Right cardiac atrium (tissue), 5 donors: ENCODE measurements around the gene JMJD1C. TPM values are rescaled to one million over a fixed set of nuclear protein-coding genes. Genes with fewer than 3 reads are reported as not detected.
"Not testable (repeated sequence)": the region's sequence is repeated elsewhere in the genome, so short reads cannot be mapped to it uniquely, and the experiment has no call there.

Experiments used
- ATAC-seq, 2 donors: fragments of 200-7000 bp; cut with Tn5 transposase; one replicate each; pipeline versions ENCODE4 v1.8.0 to v1.9.1; 2020; ENCODE audit warnings: moderate library complexity in 2 of 2, mild to moderate bottlenecking in 1 of 2
- DNase-seq, 3 donors: peaks; one replicate each; pipeline ENCODE4 v3.0.0-alpha.2; 2020
- H3K27ac ChIP-seq: one replicate; pipeline ENCODE4 v1.5.1; 2013; ENCODE audit warnings: mild to moderate bottlenecking, low read length, control low read depth, moderate library complexity
- H3K27me3 ChIP-seq: one replicate; pipeline ENCODE4 v1.6.1; 2013; ENCODE audit not compliant: control insufficient read depth, insufficient read depth
- H3K4me1 ChIP-seq: one replicate; pipeline ENCODE4 v1.6.1; 2013; ENCODE audit warnings: low read length; ENCODE audit not compliant: control insufficient read depth, insufficient read depth
- H3K4me3 ChIP-seq: one replicate; pipeline ENCODE4 v1.5.1; 2013; ENCODE audit warnings: low read length, control low read depth
- H3K9me3 ChIP-seq: one replicate; pipeline ENCODE4 v1.6.1; 2013; ENCODE audit warnings: low read length; ENCODE audit not compliant: control insufficient read depth
- WGBS: extraction: QIAGEN DNeasy Blood & Tissue Kit; methylation state at CpG from one replicate; pipeline ENCODE4 v1.1.7; 2013; 5-methylcytosine and 5-hydroxymethylcytosine counted together
- intact Hi-C, 4 donors: fragments of 100-400 bp; cut with DNase I; formaldehyde crosslinking; loops; one replicate each; pipeline versions ENCODE4 v1.11.0 to v1.14.0; 2022 to 2023
- polyA plus RNA-seq: library from polyadenylated mRNA; stranded (reverse); fragments of 200-250 nt; gene quantifications from one replicate; pipeline ENCODE4 v1.2.3, GENCODE V29; 2013
- total RNA-seq, 4 donors: library from RNA; stranded (reverse); fragmentation: NEBNext Ultra II Directional; extraction: Animal tissue kit (Norgen Biotek cat#: 25700); gene quantifications; one replicate each; pipeline ENCODE4 v1.2.1, GENCODE V29; 2021
- donor health status: healthy with polysubstance abuse.
- donor health status: DM: no; HTN: yes; CAD: no.
- donor health status: DM: no; HTN: no; CAD: no.
- donor health status: DM: no; HTN: yes; CAD: no; lungs with severe emphysema.
- donor health status: DM: yes; HTN: yes; CAD: no.

Gene JMJD1C
- total and polyA plus RNA-seq, 5 donors = 31.0 to 44.8 (median 43.1) TPM

DNA sequence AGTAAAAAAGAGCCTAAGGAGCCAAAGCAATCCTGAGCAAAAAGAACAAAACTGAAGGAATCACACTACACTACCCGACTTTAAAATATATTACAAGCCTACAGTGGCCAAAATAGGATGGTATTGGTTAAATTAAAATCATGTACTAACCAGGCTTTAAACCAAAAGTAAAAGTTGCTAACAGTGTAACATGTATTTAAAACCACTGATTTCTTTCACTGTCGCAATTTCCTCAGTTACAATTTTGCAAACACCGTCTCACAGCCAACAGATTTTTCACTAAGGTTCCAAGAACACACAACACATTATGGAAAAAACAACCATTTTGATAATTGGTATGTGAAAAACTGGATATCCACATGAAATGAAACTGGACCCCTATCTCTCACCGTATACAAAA lies 74.0 kb downstream of the JMJD1C start:
- ATAC-seq (no peak), DNase-seq (no peak)
- Histone ChIP-seq H3K27ac (no peak overlapping the region), H3K4me1 (no peaks in the 10 kb centered on the region), H3K9me3 (no peaks in the 10 kb centered on the region), H3K4me3 (no peak overlapping the region), H3K27me3 (no peaks in the 10 kb centered on the region)
- intact Hi-C loops = no loop called here
- 89% methylated on average over 4 of the region's 4 CpGs for WGBS

DNA sequence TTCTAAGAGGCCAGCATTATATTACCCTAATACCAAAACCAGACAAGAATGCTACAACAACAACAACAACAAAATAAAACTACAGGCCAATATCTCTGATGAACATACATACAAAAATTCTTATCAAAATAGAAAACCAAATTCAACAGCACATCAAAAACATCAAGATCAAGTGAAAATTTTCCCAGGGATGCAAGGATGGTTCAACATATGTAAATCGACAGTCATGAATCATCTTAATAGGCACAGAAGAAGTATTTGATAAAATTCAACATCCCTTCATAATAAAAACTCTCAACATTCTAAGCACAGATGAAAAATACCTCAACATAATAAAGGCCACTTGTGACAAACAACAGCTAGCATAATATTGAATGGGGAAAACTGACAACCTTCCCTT lies 75.3 kb downstream of the JMJD1C start:
- no peak overlapping the region for H3K4me3 ChIP-seq
- ATAC-seq = no peak
- no peak for DNase-seq
- no peaks in the 10 kb centered on the region for H3K27me3 ChIP-seq
- H3K9me3 ChIP-seq = no peaks in the 10 kb centered on the region
- H3K4me1 ChIP-seq = no peaks in the 10 kb centered on the region
- no peak overlapping the region for H3K27ac ChIP-seq
- intact Hi-C loops = no loop called here
- WGBS = 100% methylated on average over 1 of the region's 1 CpG

DNA sequence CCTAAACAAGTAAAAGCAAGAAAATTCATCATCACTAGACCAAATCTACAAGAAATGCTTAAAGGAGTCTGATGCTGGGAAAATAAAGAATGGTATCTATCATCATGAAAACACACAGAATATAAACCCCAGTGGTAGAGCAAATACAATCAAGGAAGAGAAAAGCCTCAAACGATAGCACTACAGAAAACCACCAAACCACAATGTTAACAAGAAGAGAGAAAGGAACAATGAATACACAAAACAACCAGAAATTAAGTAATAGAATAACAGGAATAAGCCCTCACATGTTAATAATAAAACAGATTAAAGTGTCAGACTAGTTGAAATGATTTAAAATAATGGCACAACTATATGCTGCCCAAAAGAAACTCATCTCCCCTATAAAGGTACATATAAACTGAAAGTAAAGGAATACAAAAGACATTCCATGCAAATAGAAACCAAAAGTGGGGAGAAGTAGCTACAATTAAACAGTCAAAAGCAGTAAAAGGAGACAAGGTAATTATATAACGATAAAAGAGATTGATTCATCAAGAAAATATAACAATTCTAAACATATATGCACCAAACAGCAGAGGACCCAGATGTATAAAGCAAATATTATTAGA lies 77.3 kb downstream of the JMJD1C start:
- H3K27me3 ChIP-seq = no peaks in the 10 kb centered on the region
- WGBS = 65% methylated on average over 2 of the region's 2 CpGs
- no peaks in the 10 kb centered on the region for H3K9me3 ChIP-seq
- no peak overlapping the region for H3K27ac ChIP-seq
- intact Hi-C loops = no loop called here
- H3K4me1 ChIP-seq = no peaks in the 10 kb centered on the region
- ATAC-seq (no peak), DNase-seq (no peak)
- H3K4me3 ChIP-seq = no peak overlapping the region

DNA sequence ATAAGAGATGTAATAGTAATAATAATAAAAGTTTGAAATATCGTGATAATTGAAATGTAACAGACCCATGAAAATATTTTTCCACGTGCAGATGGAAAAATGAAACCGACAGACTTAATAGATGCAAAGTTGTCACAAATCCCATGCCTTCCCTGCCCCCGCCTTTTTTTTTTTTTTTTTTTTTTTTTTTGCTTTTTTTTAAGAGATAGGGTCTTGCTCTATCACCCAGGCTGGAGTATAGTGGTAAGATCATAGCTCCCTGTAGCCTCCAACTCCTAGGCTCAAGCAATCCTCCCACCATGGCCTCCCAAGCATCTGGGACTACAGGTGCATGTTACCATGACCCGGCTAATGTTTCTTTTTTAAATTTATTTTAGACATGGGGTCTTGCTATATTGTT lies 80.5 kb downstream of the JMJD1C start:
- intact Hi-C loops = no loop called here

DNA sequence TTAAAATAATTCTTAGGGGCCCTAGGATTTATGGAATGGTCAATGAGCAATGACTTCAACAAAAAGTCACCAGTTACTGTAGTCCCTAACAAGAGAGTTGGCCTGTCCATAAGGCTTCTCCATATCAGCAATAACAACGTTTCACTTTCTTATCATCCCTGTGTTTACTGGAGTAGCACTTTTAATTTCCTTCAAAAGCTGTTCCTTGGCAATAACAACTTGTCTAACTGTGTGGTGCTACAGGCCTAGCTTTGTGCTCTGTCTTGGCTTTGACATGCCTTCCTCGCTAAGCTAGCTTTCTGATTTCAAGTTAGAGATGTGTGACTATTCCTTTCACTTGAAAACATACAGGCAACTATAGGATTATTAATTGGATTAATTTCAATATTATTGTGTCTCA lies 81.1 kb downstream of the JMJD1C start:
- peaks cover 2% of the 10 kb centered on the region for H3K4me1 ChIP-seq
- H3K9me3 ChIP-seq = no peaks in the 10 kb centered on the region
- ATAC-seq (peak; percentile 32 to 76), DNase-seq (no peak)
- WGBS = 36% methylated on average over 2 of the region's 2 CpGs
- intact Hi-C loops = no loop called here
- no peaks in the 10 kb centered on the region for H3K27me3 ChIP-seq
- H3K27ac ChIP-seq = no peak overlapping the region
- no peak overlapping the region for H3K4me3 ChIP-seq

More for the DNA sequence above, 80.5 kb downstream of the JMJD1C start:
- WGBS = 92% methylated on average over 5 of the region's 5 CpGs
- no peaks in the 10 kb centered on the region for H3K27me3 ChIP-seq
- H3K27ac ChIP-seq = no peak overlapping the region
- no peaks in the 10 kb centered on the region for H3K9me3 ChIP-seq
- H3K4me1 ChIP-seq = peaks cover 2% of the 10 kb centered on the region
- ATAC-seq (no peak), DNase-seq (no peak)
- H3K4me3 ChIP-seq = no peak overlapping the region

DNA sequence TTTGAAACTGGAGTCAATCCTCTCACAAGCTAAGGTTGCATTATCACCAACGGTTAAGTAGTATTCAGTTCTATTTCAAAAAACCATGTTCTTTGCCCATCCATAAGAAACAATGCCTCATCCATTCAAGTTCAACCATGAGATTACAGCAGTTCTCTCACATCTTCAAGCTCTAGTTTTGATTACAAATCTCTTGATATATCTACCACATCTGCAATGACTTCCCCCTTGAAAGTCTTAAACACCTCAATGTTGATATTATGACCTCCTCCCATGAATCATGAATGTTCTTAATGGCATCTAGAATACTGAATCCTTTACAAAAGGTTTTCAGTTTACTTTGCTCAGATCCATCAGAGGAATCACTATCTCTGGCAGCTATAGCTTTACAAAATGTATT lies 81.8 kb downstream of the JMJD1C start:
- Histone ChIP-seq H3K9me3 (no peaks in the 10 kb centered on the region), H3K4me3 (no peak overlapping the region), H3K4me1 (peaks cover 2% of the 10 kb centered on the region), H3K27me3 (no peaks in the 10 kb centered on the region), H3K27ac (no peak overlapping the region)
- 75% methylated on average over 1 of the region's 1 CpG for WGBS
- no peak for ATAC-seq
- intact Hi-C loops = no loop called here
- DNase-seq = no peak

DNA sequence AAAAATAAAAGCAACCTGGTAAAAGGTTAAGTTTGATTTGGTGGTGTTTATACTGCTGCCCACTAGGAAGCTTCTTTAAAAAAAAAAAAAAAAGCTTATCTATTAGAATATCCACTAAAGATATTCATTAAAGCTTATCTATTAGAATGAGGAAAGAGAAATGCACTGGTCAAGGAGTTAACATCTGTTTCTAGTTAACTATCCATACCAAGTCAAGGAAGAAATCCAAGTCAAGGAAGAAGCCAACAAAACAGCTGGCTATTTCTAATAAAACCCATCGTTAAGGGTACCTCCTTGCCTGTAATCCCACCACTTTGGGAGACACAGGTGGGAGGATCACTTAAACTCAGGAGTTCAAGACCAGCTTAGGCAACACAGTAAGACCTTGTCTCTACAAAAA lies 82.6 kb downstream of the JMJD1C start:
- Histone ChIP-seq H3K4me3 (no peak overlapping the region), H3K27ac (no peak overlapping the region), H3K4me1 (peaks cover 2% of the 10 kb centered on the region), H3K9me3 (no peaks in the 10 kb centered on the region), H3K27me3 (no peaks in the 10 kb centered on the region)
- DNase-seq (no peak), ATAC-seq (no peak)
- 54% methylated on average over 1 of the region's 1 CpG for WGBS
- intact Hi-C loops = no loop called here

DNA sequence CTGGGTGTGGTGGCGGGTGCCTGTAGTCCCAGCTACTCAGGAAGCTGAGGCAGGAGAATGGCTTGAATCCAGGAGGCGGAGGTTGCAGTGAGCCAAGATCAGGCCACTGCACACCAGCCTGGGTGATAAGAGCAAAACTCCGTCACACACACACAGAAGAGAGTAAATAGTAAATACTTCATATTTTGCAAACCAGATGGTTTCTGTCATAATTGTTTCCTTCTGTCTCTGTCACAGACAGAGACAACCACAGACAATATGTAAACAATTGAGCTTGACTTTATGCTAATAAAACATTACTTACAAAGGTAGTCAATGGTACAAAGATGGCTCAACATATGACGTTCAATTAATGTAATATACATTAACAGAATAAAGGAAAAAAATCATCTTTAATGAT lies 83.7 kb downstream of the JMJD1C start:
- Histone ChIP-seq H3K4me1 (peaks cover 2% of the 10 kb centered on the region), H3K27me3 (no peaks in the 10 kb centered on the region), H3K27ac (no peak overlapping the region), H3K9me3 (no peaks in the 10 kb centered on the region), H3K4me3 (no peak overlapping the region)
- intact Hi-C loops = no loop called here
- 85% methylated on average over 4 of the region's 4 CpGs for WGBS
- ATAC-seq (no peak), DNase-seq (peak in 1 of 3 donors; percentile 48)

DNA sequence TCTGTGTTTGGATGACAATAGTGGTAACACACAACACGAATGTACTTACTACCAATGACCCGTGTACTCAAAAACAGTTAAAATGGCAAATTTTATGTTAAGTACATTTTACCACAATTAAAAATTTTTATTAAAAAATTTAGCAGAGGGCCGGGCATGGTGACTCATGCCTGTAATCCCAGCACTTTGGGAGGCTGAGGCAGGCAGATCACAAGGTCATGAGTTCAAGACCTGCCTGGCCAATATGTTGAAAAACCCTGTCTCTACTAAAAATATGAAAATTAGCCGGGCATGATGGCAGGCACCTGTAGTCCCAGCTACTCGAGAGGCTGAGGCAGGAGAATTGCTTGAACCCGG lies 88.5 kb downstream of the JMJD1C start:
- H3K9me3 ChIP-seq, ATAC-seq, H3K27ac ChIP-seq, H3K4me1 ChIP-seq, H3K4me3 ChIP-seq, H3K27me3 ChIP-seq, DNase-seq, intact Hi-C loops: not testable (repeated sequence)
- WGBS = 90% methylated on average over 6 of the region's 6 CpGs

DNA sequence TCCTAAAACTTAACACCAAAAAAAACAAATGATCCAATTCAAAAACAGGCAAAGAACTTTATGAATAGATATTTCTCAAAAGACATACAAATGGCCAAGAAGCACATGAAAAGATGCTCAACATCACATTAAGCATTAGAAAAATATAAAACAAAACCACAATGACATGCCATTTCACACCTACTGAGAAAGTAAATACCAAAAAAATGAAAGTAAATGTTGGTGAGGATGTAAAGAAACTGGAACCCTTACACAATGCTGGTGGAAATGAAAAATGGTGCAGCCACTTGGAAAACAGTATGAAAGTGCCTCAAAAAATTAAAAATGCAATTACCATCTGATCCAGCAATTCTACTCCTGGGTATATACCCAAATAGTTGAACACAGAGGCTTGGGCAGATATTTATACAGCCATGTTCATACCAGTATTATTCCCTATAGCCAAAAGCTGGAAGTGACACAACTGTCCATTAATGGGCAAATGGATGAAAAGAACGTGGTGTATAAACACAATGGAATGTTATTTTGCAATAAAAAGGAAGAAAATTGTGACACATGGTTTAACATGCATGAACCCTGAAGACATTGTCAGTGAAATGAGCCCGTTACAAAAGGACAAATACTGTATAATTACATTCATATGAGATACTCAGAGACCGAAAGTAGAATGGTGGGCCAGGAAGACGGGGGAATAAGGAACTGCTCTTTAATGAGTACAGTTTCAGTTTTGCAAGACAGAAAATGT lies 89.0 kb downstream of the JMJD1C start:
- Histone ChIP-seq H3K27ac (no peak overlapping the region), H3K27me3 (no peaks in the 10 kb centered on the region), H3K4me3 (no peak overlapping the region), H3K4me1 (peaks cover 2% of the 10 kb centered on the region), H3K9me3 (no peaks in the 10 kb centered on the region)
- intact Hi-C loops = no loop called here
- DNase-seq = no peak
- WGBS = 83% methylated on average over 4 of the region's 4 CpGs
- ATAC-seq = no peak

DNA sequence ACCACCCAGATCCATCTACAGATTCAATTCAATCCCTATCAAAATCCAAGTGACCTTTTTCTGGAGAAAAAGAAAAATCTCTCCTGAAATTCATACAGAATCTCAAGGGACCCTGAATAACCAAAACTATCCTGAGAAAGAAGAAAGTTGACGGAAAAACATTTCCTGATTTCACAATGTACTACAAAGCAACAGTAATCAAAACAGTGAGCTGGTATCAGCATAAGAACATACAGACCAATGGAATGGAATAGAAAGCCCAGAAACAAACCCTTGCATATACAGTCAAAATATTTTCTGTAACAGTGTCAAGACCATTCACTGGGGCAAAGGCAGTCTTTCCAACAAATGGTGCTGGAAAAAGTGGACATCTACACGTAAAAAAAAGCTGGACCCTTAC lies 89.9 kb downstream of the JMJD1C start:
- H3K27ac ChIP-seq = no peak overlapping the region
- intact Hi-C loops = no loop called here
- no peaks in the 10 kb centered on the region for H3K4me1 ChIP-seq
- 72% methylated on average over 2 of the region's 2 CpGs for WGBS
- DNase-seq (no peak), ATAC-seq (peak; percentile 50 to 72)
- no peaks in the 10 kb centered on the region for H3K27me3 ChIP-seq
- H3K9me3 ChIP-seq = no peaks in the 10 kb centered on the region
- no peak overlapping the region for H3K4me3 ChIP-seq
